ENCODE measurements around the gene TTC9C.

DNA sequence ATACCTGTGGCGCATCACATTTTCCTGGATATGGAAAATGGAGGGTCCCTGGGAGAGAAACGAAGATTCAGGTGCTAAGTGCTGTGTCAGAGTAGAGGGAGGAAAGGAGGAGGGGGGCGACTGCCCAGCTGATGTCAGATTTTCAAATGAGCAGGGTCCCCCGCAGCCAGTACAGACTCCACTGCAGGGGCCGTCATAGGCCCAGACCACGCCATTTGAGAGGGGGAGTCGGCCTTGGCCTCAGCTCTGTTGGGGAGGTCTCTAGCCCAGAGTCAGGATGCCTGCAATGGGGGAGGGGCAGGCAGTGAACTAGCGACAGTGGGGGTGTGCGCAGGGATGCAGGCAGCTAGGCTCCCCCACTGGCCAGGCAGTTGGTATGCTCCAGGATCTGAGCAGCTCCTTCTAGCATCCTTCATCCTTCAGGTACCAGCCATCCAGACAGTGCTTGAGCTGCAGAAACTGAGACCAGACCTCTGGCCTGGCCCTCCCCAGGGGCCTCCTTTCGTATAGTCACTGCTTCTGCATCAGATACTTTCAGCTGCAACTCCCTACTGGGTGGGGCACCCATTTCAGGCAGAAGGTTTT is 20.9 kb upstream of the TTC9C start, which contains the start of the genes BSCL2 and GNG3:
- TF ChIP-seq, protein P1, sequence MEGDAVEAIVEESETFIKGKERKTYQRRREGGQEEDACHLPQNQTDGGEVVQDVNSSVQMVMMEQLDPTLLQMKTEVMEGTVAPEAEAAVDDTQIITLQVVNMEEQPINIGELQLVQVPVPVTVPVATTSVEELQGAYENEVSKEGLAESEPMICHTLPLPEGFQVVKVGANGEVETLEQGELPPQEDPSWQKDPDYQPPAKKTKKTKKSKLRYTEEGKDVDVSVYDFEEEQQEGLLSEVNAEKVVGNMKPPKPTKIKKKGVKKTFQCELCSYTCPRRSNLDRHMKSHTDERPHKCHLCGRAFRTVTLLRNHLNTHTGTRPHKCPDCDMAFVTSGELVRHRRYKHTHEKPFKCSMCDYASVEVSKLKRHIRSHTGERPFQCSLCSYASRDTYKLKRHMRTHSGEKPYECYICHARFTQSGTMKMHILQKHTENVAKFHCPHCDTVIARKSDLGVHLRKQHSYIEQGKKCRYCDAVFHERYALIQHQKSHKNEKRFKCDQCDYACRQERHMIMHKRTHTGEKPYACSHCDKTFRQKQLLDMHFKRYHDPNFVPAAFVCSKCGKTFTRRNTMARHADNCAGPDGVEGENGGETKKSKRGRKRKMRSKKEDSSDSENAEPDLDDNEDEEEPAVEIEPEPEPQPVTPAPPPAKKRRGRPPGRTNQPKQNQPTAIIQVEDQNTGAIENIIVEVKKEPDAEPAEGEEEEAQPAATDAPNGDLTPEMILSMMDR (conservative IDR thresholded peaks at IDR 0.05) = no peak
- no peak for TF ChIP-seq EZH2 (IDR thresholded peaks at IDR 0.05; ENCODE audit: low read depth)

Measured in PC-9 (cell line).